ENCODE measurements around the gene CA10. TPM values are rescaled to one million over a fixed set of nuclear protein-coding genes. Genes with fewer than 3 reads are reported as not detected.

Gene CA10
- total and polyA plus RNA-seq, 9 of the 15 experiments (the other 6 are each of a cell fraction or from before 2014, with no cell fraction given): not detected

- WGBS (ENCODE audit: insufficient coverage, low coverage, missing lambda C conversion rate): 0% methylated on average over 3 of the region's 3 CpGs
- CTCF ChIA-PET (ENCODE audit: low intra/inter-chr PET ratio): no interaction called here
These were observed 455.6 kb downstream of the CA10 start for GRCh38 chr17:51702963-51703360.

More at GRCh38 chr17:51702963-51703360, 455.6 kb downstream of the CA10 start:
- no peak overlapping the region for H3K4me2 ChIP-seq (ENCODE audit: insufficient read depth, low read length)
- no peaks in the 10 kb centered on the region for H3K36me3 ChIP-seq (ENCODE audit: control insufficient read depth, insufficient read depth, low read length)
- H3K4me1 ChIP-seq (replicated peaks in 1 of 2; ENCODE audit: control insufficient read depth in 2 of 2, insufficient read depth in 2 of 2, low read length in 2 of 2): no peaks in the 10 kb centered on the region
- no TSS peak for BruUV-seq (replicated peaks)
- FAIRE-seq (no peak), DNase-seq (ENCODE audit: extremely low read depth in 1 of 4, low spot score in 3 of 4) (no peak), ATAC-seq (no peak)
- in situ Hi-C loops (cut with MboI) (no loop called here), intact Hi-C loops (cut with micrococcal nuclease) (no loop called here)
- H3K27me3 ChIP-seq (ENCODE audit: control insufficient read depth in 2 of 2, insufficient read depth in 2 of 2, low read length in 2 of 2): no peaks in the 10 kb centered on the region
- no peak overlapping the region for H3K27ac ChIP-seq (ENCODE audit: extremely low read depth, low read depth, low read length)
- H3K79me2 ChIP-seq (ENCODE audit: control insufficient read depth, insufficient read depth, low read length): no peaks in the 10 kb centered on the region
- H2AFZ ChIP-seq (ENCODE audit: low read depth, low read length): no peak overlapping the region
- no peak overlapping the region for H3K4me3 ChIP-seq
- TF ChIP-seq RERE (CRISPR knock-in tag; IDR thresholded peaks at IDR 0.05; ENCODE audit: borderline replicate concordance) (no peak), MEF2D (tag; conservative IDR thresholded peaks at IDR 0.05; ENCODE audit: low read depth) (no peak), NELFE (IDR thresholded peaks at IDR 0.05; ENCODE audit: insufficient read depth, insufficient read length) (no peak), FIP1L1 (IDR thresholded peaks at IDR 0.05; ENCODE audit: low read depth, low read length, poor library complexity, severe bottlenecking) (no peak), BACH1 (tag; IDR thresholded peaks at IDR 0.05) (no peak), SAFB2 (IDR thresholded peaks at IDR 0.05; ENCODE audit: borderline replicate concordance, low read depth, low read length, severe bottlenecking) (no peak), TSHZ1 (CRISPR knock-in tag; IDR thresholded peaks at IDR 0.05) (no peak), SLC30A9 (CRISPR knock-in tag; IDR thresholded peaks at IDR 0.05) (no peak), RBM17 (IDR thresholded peaks at IDR 0.05; ENCODE audit: borderline replicate concordance, low read depth, low read length) (no peak), MED1 (CRISPR knock-in tag; IDR thresholded peaks at IDR 0.05; ENCODE audit: borderline replicate concordance) (no peak), ATF2 (CRISPR knock-in tag; IDR thresholded peaks at IDR 0.05) (no peak), MBD2 (IDR thresholded peaks at IDR 0.05; ENCODE audit: borderline replicate concordance, low read depth) (no peak)
- H3K9me1 ChIP-seq (ENCODE audit: control insufficient read depth, insufficient read depth, low read length): no peaks in the 10 kb centered on the region
- H4K20me1 ChIP-seq (replicated peaks; ENCODE audit: control insufficient read depth, insufficient read depth, low read length): no peaks in the 10 kb centered on the region
- no peak overlapping the region for H3K9ac ChIP-seq (ENCODE audit: insufficient read depth in 1 of 2, low read depth in 2 of 2, low read length in 2 of 2)
- POLR2A ChIA-PET: no interaction called here
- H3K9me3 ChIP-seq (replicated peaks; ENCODE audit: control insufficient read depth, insufficient read depth, low read depth, low read length): no peaks in the 10 kb centered on the region

All from K562 (cell line).